Medulla oblongata (tissue), 1 donor: ENCODE results near the gene TCF4.

Experiments used
- DNase-seq: peaks from one replicate; pipeline ENCODE4 v3.0.0-alpha.2; 2015; ENCODE audit errors: extremely low spot score

The TCF4 gene

GRCh38 chr18:55588111-55588869 lies at the start of gene TCF4:
TCF4 (minus strand) TSS chr18:55588192; CDS start chr18:55587116, 1,076 bp downstream.
- peak; percentile 73 for DNase-seq

- DNase-seq: no peak
Measured at GRCh38 chr18:55637204-55637603, 49.2 kb upstream of the TCF4 start.

GRCh38 chr18:55635439-55635838 lies 47.4 kb upstream of the TCF4 start:
- DNase-seq: no peak

GRCh38 chr18:55634545-55634944 lies 46.6 kb upstream of the TCF4 start:
- DNase-seq: no peak

GRCh38 chr18:55633032-55633431 lies 45.0 kb upstream of the TCF4 start:
- DNase-seq: no peak

- DNase-seq: no peak
Measured at GRCh38 chr18:55629133-55629532, 41.1 kb upstream of the TCF4 start.

- no peak for DNase-seq
Measured at GRCh38 chr18:55627007-55627406, 39.0 kb upstream of the TCF4 start.

- DNase-seq: no peak
Measured at GRCh38 chr18:55625901-55626300, 37.9 kb upstream of the TCF4 start.

GRCh38 chr18:55623626-55624025 lies 35.6 kb upstream of the TCF4 start:
- DNase-seq: no peak

- DNase-seq: no peak
Measured at GRCh38 chr18:55610506-55610905, 22.5 kb upstream of the TCF4 start.

GRCh38 chr18:55609160-55609825 lies 21.3 kb upstream of the TCF4 start:
- DNase-seq: no peak

GRCh38 chr18:55608497-55608896 lies 20.5 kb upstream of the TCF4 start:
- no peak for DNase-seq

- DNase-seq: no peak
Measured at GRCh38 chr18:55607773-55608172, 19.8 kb upstream of the TCF4 start.

GRCh38 chr18:55605733-55606338 lies 17.8 kb upstream of the TCF4 start:
- DNase-seq: no peak

- no peak for DNase-seq
Measured at GRCh38 chr18:55603775-55604174, 15.8 kb upstream of the TCF4 start.

GRCh38 chr18:55593888-55594287 lies 5.9 kb upstream of the TCF4 start:
- no peak for DNase-seq

GRCh38 chr18:55592572-55592971 lies 4.6 kb upstream of the TCF4 start:
- DNase-seq: no peak

- no peak for DNase-seq
Measured at GRCh38 chr18:55592106-55592505, 4.1 kb upstream of the TCF4 start.

- peak; percentile 97 for DNase-seq
Measured at GRCh38 chr18:55589625-55590291, 1.8 kb upstream of the TCF4 start.

GRCh38 chr18:55588870-55589595 lies 1.0 kb upstream of the TCF4 start:
- peak; percentile 58 for DNase-seq

- peak; percentile 56 for DNase-seq
Measured at GRCh38 chr18:55587418-55588110, 428 bp downstream of the TCF4 start.
